Endothelial cell of umbilical vein (primary cell): ENCODE measurements around the gene CD2BP2. TPM values are rescaled to one million over a fixed set of nuclear protein-coding genes. Genes with fewer than 3 reads are reported as not detected.

Experiments
- BruUV-seq: library from RNA; stranded (reverse); fragments of 400-500 nt; replicated peaks from 2 replicates; lab custom pipeline; 2021; lab: Mats Ljungman, UMichigan
- CTCF ChIA-PET: fragments of 300-600, 350-600 bp; sonication (Branson Sonifier 250); formaldehyde crosslinking; loops from one replicate; lab custom pipeline; 2021; ENCODE audit warnings: antibody characterized with exemption, inconsistent platforms; lab: Charles Lee
- POLR2A ChIA-PET: fragments of 300-600, 350-600 bp; sonication (Branson Sonifier 250); formaldehyde crosslinking; loops from one replicate; lab custom pipeline; 2021; ENCODE audit warnings: antibody characterized with exemption, inconsistent platforms; lab: Charles Lee
- DNase-seq: peaks from one replicate; pipeline ENCODE4 v3.0.0-alpha.2; 2011; ENCODE audit warnings: low read depth, low spot score
- FAIRE-seq: peaks from 2 replicates; lab custom pipeline; 2011; peaks lifted over from hg19 to GRCh38; lab: Jason Lieb, UNC
- H2AFZ ChIP-seq: 2 replicates; pipeline ENCODE4 v1.6.0; 2012; ENCODE audit warnings: low read depth, low read length, control low read depth, inconsistent platforms
- H3K27ac ChIP-seq: 2 replicates; pipeline ENCODE4 v1.5.1; 2011; ENCODE audit warnings: low read depth, mild to moderate bottlenecking, control low read depth, low read length, moderate library complexity; ENCODE audit not compliant: insufficient read depth
- H3K27me3 ChIP-seq, 2 experiments: 2 replicates each; pipeline versions ENCODE4 v1.6.0 to v1.6.1; 2011; ENCODE audit warnings: low read length in 2 of 2, mixed read lengths in 1 of 2; ENCODE audit not compliant: control insufficient read depth in 2 of 2, insufficient read depth in 2 of 2
- H3K36me3 ChIP-seq, 2 experiments: 2 replicates in 1 of 2; 3 replicates in 1 of 2; pipeline ENCODE4 v1.5.1; 2011; ENCODE audit warnings: low read length in 2 of 2, mild to moderate bottlenecking in 1 of 2, moderate library complexity in 1 of 2; ENCODE audit not compliant: control insufficient read depth in 2 of 2, insufficient read depth in 2 of 2; ENCODE audit errors: extremely low read depth in 1 of 2
- H3K4me1 ChIP-seq: 3 replicates; pipeline ENCODE4 v1.5.1; 2011; ENCODE audit warnings: mild to moderate bottlenecking, low read length; ENCODE audit not compliant: control insufficient read depth, insufficient read depth; ENCODE audit errors: extremely low read depth
- H3K4me2 ChIP-seq: 2 replicates; pipeline ENCODE4 v1.6.1; 2011; ENCODE audit warnings: low read length, control low read depth, mixed read lengths; ENCODE audit not compliant: insufficient read depth
- H3K4me3 ChIP-seq, 3 experiments: fragments of 200-600 bp in 1 of 3; sonication (generic), shearing (Covaris generic) in 1 of 3; replicated peaks in 1 of 3; 2 replicates each; pipeline ENCODE4 v1.5.1; 2011 to 2016; ENCODE audit warnings: control low read depth in 3 of 3, low read length in 3 of 3, mild to moderate bottlenecking in 2 of 3, inconsistent platforms in 1 of 3, low read depth in 1 of 3, moderate library complexity in 1 of 3; ENCODE audit not compliant: insufficient read depth in 1 of 3
- H3K79me2 ChIP-seq: 2 replicates; pipeline ENCODE4 v1.6.0; 2012; ENCODE audit warnings: low read length, inconsistent platforms; ENCODE audit not compliant: control insufficient read depth, insufficient read depth
- H3K9ac ChIP-seq: replicated peaks from 2 replicates; pipeline ENCODE3; 2011; ENCODE audit warnings: low read length, control low read depth; ENCODE audit not compliant: insufficient read depth; ENCODE audit errors: extremely low read depth
- H3K9me1 ChIP-seq: replicated peaks from 3 replicates; pipeline ENCODE4 v1.6.0; 2011; ENCODE audit warnings: mild to moderate bottlenecking, low read length; ENCODE audit not compliant: control insufficient read depth, insufficient read depth; ENCODE audit errors: extremely low read depth
- H3K9me3 ChIP-seq: replicated peaks from 2 replicates; pipeline ENCODE4 v1.5.1; 2012; ENCODE audit warnings: low read length, inconsistent platforms; ENCODE audit not compliant: control insufficient read depth, insufficient read depth
- H4K20me1 ChIP-seq: replicated peaks from 2 replicates; pipeline ENCODE3; 2011; ENCODE audit warnings: mild to moderate bottlenecking, low read length; ENCODE audit not compliant: control insufficient read depth, insufficient read depth; ENCODE audit errors: extremely low read depth
- EZH2 ChIP-seq: IDR thresholded peaks from 2 replicates; pipeline ENCODE4 v1.6.1; 2012; ENCODE audit warnings: borderline replicate concordance, low read depth, mild to moderate bottlenecking, moderate library complexity, low read length, inconsistent platforms; ENCODE audit not compliant: severe bottlenecking
- FOS ChIP-seq: IDR thresholded peaks from 2 replicates; pipeline ENCODE4 v1.6.1; 2011; ENCODE audit warnings: mild to moderate bottlenecking, low read length, moderate library complexity, borderline replicate concordance; ENCODE audit not compliant: insufficient read depth
- GATA2 ChIP-seq: IDR thresholded peaks from 2 replicates; pipeline ENCODE4 v1.7.0; 2011; ENCODE audit warnings: low read depth, mild to moderate bottlenecking, moderate library complexity, mixed read lengths, low read length; ENCODE audit not compliant: insufficient read length, insufficient read depth
- JUN ChIP-seq: IDR thresholded peaks from 2 replicates; pipeline ENCODE4 v1.6.1; 2011; ENCODE audit warnings: borderline replicate concordance, low read depth; ENCODE audit not compliant: insufficient read length, insufficient read depth
- MYC ChIP-seq: IDR thresholded peaks from one replicate; pipeline ENCODE4 v1.6.1; 2011; ENCODE audit warnings: mild to moderate bottlenecking, low read depth, low read length
- POLR2A ChIP-seq: IDR thresholded peaks from 2 replicates; pipeline ENCODE4 v1.6.1; 2012; ENCODE audit warnings: low read depth, mild to moderate bottlenecking, control low read depth, low read length
- POLR2AphosphoS5 ChIP-seq: IDR thresholded peaks from 2 replicates; pipeline ENCODE4 v1.6.1; 2012; ENCODE audit warnings: low read depth, mild to moderate bottlenecking, control low read depth, low read length, moderate library complexity; ENCODE audit not compliant: insufficient read depth
- dilution Hi-C: fragments of 300-500 bp; cut with MboI; formaldehyde crosslinking; loops from one replicate; pipeline ENCODE4 v1.15.0; 2019; ENCODE audit warnings: low sequenced_read_pairs; ENCODE audit not compliant: extremely low pct_ligation_motif_present
- intact Hi-C: fragments of 100-400 bp; cut with micrococcal nuclease; formaldehyde crosslinking; loops from one replicate; pipeline ENCODE4 v1.10.0; 2022
- polyA plus RNA-seq, 4 experiments: library from polyadenylated mRNA; depleted of rRNA in 3 of 4; stranded (reverse) in 3 of 4; unstranded in 1 of 4; fragments of >200 nt; gene quantifications; 2 replicates each; pipeline versions ENCODE4 v1.2.1 to v1.2.3, GENCODE V29; 2011 to 2012; ENCODE audit warnings: missing spikeins in 1 of 4
- total RNA-seq: library from RNA; stranded (reverse); gene quantifications from 2 replicates; pipeline ENCODE4 v1.2.3, GENCODE V29; 2021
- TF ChIP-seq, protein P1 (sequence below), 2 donors: IDR thresholded peaks; 1 replicate in 1 of 2; 2 replicates in 1 of 2; pipeline ENCODE4 v1.5.1; 2011; ENCODE audit warnings: low read length in 2 of 2, mild to moderate bottlenecking in 2 of 2, moderate library complexity in 2 of 2, control low read depth in 1 of 2, inconsistent platforms in 1 of 2, low read depth in 1 of 2; ENCODE audit not compliant: insufficient read depth in 1 of 2; ENCODE audit errors: extremely low read depth in 1 of 2
- TF ChIP-seq, protein P2 (sequence below): IDR thresholded peaks from 2 replicates; pipeline ENCODE4 v1.6.1; 2011; ENCODE audit not compliant: insufficient read depth, insufficient read length

Gene CD2BP2
- total and polyA plus RNA-seq, 2 donors (not counting 3 experiments of a cell fraction or from before 2014, with no cell fraction given), result 47.2 to 75.7 TPM

DNA sequence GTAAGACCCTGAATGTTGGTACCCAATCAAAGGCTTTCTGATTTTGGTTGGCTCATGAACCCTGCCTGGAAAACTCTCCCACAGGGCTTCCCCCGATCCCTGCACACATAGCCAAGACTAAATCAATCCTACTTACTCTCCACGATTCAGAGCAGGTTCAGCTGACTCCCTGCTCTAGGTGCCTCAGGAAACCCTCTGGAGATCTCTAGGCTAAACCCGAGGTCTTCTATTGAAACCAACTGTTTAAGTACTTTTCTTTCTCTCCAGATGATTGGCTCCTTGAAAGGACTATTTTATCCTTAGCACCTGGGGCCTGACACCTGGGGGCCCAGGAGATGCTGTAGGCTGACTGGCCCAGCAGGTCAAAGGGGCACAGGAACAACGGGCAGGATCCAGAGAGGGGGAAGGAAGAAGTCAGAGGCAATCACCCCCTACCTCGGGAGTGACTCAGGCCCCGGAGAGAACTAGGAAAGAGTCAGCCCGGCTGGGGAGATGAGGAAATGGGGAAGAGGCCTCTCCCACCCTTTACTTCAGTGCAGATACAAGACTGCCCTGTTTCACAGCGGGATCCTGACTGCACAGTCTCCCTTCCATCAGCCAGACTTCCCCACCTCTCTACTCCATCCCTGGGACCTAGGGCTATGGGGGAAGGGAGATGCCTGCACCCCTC lies 13.1 kb upstream of the CD2BP2 start:
- TF ChIP-seq POLR2AphosphoS5, result peak; percentile 25
- TF ChIP-seq FOS, result peak; percentile 62
- TF ChIP-seq MYC, result no peak
- dilution Hi-C loops (no loop called here), intact Hi-C loops (no loop called here)
- CTCF ChIA-PET, result interaction anchor here (1.0 to 3.1 kb wide), 3 partner anchors 27 to 276 kb away, joined by 3 to 12 read pairs (median 6); partner anchors contain the start of genes TBX6 and ZNF48
- peaks cover 24% of the 10 kb centered on the region for H3K4me1 ChIP-seq
- H3K4me2 ChIP-seq, result peak overlapping the region; percentile 88
- no TSS peak for BruUV-seq
- peak overlapping the region; percentile 53 for H3K9ac ChIP-seq
- FAIRE-seq, result peak; percentile 88
- H3K9me1 ChIP-seq, result no peaks in the 10 kb centered on the region
- peak overlapping the region; percentile 49 to 83 (median 70) for H3K4me3 ChIP-seq
- H4K20me1 ChIP-seq, result no peaks in the 10 kb centered on the region
- no peak overlapping the region for H2AFZ ChIP-seq
- peak overlapping the region; percentile 42 for H3K27ac ChIP-seq
- H3K27me3 ChIP-seq, result no peaks in the 10 kb centered on the region
- POLR2A ChIA-PET, result interaction anchor here (0.8 kb wide), 1 partner anchor 27 kb away, joined by 3 read pairs; the partner anchor contains the start of gene ZNF48
- DNase-seq, result peak; percentile 48
- no peaks in the 10 kb centered on the region for H3K9me3 ChIP-seq
- peaks cover 62% of the 10 kb centered on the region for H3K79me2 ChIP-seq
- H3K36me3 ChIP-seq, result peaks cover 6 to 10% of the 10 kb centered on the region in 2 experiments

- dilution Hi-C loops, result no loop called here
- Histone ChIP-seq H3K79me2 (peaks cover 68% of the 10 kb centered on the region), H3K36me3 (peaks cover 6 to 10% of the 10 kb centered on the region in 2 experiments), H3K9ac (peak overlapping the region; percentile 53), H3K27me3 (no peaks in the 10 kb centered on the region), H3K4me1 (peaks cover 24% of the 10 kb centered on the region), H2AFZ (no peak overlapping the region), H3K27ac (no peak overlapping the region), H3K9me1 (no peaks in the 10 kb centered on the region), H3K4me2 (peak overlapping the region; percentile 88), H4K20me1 (no peaks in the 10 kb centered on the region), H3K9me3 (no peaks in the 10 kb centered on the region), H3K4me3 (peak overlapping the region in 2 of 3 experiments; percentile 49 to 70)
- no TSS peak for BruUV-seq
- ChIA-PET CTCF (interaction anchor here (3.1 kb wide), 1 partner anchor 42 kb away, joined by 12 read pairs; no protein-coding TSS in a partner anchor), POLR2A (no interaction called here)
- FAIRE-seq (no peak), DNase-seq (no peak)
- TF ChIP-seq POLR2A, result no peak
- no peak for TF ChIP-seq GATA2
- no peak for TF ChIP-seq EZH2
- TF ChIP-seq POLR2AphosphoS5, result no peak
- no peak for TF ChIP-seq FOS
- TF ChIP-seq, protein P1, sequence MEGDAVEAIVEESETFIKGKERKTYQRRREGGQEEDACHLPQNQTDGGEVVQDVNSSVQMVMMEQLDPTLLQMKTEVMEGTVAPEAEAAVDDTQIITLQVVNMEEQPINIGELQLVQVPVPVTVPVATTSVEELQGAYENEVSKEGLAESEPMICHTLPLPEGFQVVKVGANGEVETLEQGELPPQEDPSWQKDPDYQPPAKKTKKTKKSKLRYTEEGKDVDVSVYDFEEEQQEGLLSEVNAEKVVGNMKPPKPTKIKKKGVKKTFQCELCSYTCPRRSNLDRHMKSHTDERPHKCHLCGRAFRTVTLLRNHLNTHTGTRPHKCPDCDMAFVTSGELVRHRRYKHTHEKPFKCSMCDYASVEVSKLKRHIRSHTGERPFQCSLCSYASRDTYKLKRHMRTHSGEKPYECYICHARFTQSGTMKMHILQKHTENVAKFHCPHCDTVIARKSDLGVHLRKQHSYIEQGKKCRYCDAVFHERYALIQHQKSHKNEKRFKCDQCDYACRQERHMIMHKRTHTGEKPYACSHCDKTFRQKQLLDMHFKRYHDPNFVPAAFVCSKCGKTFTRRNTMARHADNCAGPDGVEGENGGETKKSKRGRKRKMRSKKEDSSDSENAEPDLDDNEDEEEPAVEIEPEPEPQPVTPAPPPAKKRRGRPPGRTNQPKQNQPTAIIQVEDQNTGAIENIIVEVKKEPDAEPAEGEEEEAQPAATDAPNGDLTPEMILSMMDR (IDR thresholded peaks at IDR 0.05; ENCODE audit: extremely low read depth in 1 of 2, insufficient read depth in 1 of 2, low read depth in 1 of 2, low read length in 2 of 2), result no peak
- TF ChIP-seq, protein P2, sequence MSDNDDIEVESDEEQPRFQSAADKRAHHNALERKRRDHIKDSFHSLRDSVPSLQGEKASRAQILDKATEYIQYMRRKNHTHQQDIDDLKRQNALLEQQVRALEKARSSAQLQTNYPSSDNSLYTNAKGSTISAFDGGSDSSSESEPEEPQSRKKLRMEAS, result no peak
- TF ChIP-seq MYC, result no peak
- TF ChIP-seq JUN, result no peak
- intact Hi-C loops, result no loop called here
These were observed 12.4 kb upstream of the CD2BP2 start for GRCh38 chr16:30367349-30368009.
